Measurements from ENCODE around the gene GREB1L.
"Not testable (repeated sequence)": the region's sequence is repeated elsewhere in the genome, so short reads cannot be mapped to it uniquely, and the experiment has no call there.

Gene GREB1L

DNA sequence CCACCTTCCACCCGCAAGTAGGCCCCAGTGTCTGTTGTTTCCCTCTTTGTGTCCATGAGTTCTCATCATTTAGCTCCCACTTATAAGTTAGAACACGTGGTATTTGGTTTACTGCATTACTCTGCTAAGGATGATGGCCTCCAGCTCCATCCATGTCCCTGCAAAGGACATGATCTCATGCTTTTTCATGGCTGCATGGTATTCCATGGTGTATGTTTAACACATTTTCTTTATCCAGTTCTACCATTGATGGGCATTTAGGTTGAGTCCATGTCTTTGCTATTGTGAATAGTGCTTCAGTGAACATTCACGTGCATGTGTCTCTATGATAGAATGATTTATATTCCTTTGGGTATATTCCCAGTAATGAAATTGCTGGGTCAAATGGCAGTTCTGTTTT, 69.9 kb downstream of the GREB1L start:
- DNase-seq: not testable (repeated sequence)

DNA sequence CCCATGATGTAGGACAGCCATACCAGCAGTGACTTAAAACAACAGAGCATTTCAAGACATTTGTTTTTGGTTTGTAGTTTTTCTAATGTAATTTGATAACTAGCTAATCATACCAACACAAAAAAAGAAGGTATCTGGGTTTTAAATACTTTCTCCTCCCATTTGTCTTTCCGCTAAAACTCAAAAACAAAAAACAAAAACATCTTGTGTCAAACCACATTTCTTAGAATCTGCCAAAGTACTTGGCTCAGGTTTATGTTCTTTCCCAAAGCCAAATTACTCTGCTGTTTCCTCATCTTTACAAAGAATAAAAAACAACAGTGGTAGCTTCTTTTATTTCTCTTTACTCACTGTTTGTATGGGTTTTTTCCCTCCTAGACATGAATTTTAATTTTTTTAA, 71.5 kb downstream of the GREB1L start:
- no peak for DNase-seq

- no peak for DNase-seq
Measured at GRCh38 chr18:21314724-21315123, 72.7 kb downstream of the GREB1L start.

DNA sequence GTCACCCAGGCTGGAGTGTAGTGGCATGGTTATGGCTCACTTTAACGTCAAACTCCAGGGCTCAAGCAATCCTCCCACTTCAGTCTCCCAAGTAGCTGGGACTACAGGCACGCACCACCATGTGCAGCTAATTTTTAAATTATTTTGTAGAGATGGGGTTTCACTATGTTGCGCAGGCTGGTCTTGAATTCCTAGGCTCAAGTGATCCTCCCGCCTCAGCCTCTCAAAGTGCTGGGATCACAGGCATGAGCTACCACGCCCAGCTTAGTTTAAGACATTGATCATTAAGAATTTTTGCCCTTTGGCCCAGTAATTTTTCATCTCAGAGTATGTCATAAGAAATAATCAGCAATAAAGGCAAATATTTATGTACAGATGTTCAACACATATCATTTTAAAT, 73.1 kb downstream of the GREB1L start:
- not testable (repeated sequence) for DNase-seq

DNA sequence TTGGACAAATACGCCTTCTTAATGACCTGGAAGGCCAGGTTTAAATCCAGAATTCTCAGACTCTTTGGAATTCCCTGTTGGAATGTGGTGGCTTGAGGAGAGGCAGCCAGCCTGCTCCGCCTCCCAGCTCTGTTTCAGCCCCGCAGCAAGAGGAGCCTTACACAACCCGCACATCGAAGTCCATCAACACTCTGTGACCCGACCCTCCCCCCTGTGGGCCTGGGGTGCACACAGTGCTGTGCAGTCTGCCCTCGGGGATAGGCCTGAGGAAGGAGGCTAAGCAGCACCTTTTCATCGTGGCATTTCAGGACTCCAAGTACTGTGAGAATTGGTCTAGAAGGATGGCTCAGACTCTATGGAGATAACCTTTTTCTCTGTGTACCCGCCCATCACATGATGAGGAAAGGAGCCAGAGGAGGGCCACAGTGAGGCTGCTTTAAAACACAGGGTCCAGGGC, 73.7 kb downstream of the GREB1L start:
- no peak for DNase-seq

DNA sequence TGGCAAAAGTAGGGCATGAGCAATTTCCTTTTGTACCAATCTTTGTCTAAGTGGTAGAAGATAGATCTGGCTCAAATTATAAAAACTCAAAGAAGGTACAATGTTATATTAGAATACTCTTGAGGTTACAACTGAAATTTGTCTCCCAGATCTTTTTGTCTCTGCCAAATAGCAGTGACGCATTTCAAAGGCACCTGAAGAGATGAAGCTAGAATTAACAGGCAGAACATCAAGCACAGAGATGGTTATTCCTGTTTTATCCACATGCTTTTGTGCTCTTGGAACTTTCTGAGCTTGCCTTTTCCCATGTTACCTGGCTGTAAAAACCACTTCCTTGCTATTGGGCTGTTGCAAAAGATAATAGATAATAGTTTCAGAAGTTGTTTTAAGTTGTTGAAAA, 74.3 kb downstream of the GREB1L start:
- DNase-seq: no peak

DNA sequence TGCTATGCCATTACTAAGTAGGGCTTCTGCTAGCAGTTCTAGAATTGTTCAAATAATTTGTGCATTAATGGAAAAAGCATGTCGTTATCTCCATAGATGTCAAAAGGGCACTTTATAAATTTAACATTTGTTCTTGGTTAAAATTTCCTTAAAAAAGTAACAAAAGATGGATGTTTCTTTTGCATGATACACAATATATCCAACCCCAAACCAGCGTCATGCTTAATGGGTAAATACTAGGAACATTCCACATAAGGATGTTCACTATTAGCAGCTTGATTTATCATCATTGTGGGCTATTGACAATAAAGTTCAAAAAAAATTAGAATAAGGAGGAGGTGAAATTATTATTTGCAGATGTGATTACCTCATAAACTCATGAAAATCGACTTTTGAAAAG, 79.7 kb downstream of the GREB1L start:
- DNase-seq: no peak

DNA sequence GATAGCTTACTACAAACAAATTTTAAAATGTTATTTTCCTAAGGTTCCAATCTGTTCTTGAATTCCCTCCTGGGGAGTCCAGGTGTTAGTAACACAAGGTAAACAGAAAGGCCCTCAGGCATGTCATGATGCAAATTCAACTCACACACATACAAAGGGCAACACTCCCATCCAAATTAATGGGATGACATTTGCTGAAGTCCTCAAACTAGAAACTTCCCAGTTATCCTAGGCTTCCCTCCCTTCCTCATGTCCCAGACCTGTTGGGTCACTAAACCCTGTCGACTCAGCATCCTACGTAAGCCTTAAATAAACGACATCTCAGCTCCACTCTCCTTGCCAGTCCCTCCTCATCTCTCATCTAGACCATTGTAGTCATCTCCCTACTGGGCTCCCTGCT, 85.1 kb downstream of the GREB1L start:
- no peak for DNase-seq

DNA sequence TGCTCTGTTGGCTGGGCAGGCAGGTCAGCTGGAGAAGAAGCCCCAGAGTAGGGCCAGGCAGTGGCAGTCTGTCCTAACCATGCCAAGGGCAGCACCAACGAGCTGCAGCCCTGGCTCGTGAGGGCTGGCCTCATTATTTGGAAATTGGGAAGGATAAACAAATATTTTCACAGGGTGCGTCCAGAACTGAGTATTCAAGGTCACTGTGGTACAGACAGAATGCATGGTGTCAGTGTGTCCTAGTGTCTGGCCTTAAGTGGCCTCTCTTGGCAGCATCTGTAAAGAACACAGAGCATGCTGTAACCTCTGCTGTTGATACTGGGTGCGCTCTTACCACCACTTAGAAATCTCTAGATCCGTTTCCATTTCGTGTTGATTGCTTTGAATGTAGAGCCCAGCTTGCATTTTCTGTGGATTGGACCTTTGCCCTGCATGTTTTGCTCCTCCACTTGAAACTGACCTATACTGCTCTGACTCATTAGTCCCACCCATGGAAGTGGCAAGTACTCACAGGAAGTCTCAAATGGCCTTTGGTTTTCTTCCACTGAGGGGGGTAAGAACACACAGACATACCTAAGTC, 88.2 kb downstream of the GREB1L start:
- DNase-seq: no peak

- DNase-seq: no peak
Measured at GRCh38 chr18:21331065-21331464, 89.0 kb downstream of the GREB1L start.

DNA sequence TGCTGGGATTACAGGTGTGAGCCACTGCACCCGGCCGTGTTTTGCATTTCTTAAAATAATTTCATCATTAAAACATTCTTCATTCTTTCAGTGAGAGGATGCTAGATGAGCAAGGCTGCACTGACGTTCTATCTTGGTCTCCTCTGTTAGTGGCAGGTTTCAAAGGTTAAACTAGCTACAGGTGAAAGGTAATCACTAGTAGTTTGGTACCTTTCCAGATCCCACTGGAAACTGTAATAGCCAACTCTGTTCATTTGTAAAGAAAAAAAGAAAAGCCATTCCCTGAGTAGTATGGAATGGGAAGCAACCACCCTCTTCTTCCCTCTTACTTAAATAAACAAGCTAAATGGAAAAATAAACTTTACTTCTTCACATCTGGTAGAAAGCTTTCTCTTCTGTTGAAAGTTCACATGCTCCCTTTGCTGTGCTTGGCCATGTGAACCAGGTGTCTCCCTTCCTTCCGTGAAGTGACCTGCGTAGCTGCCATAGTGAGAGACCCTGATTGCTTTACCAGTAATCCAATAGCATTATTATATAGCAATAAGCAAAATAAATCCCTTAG, 94.0 kb downstream of the GREB1L start:
- DNase-seq: no peak

DNA sequence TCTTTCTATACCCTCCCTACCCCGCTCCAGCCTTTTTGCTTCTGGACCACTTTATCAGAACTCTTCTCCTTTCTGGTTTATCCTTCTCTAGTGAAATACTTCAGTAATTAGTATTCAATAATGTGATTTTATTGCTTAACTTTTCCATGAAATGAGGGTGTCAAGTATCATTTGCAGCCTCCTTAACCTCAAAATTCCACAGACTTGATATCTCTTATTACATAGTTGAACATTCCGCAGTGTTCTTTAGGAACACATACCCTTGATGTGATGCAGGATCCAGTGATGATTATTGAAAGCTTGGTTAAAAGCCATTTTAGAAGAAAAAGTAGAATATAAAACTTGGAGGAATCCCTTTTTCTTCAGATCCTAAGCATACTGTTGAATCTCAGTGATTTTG, 94.8 kb downstream of the GREB1L start:
- DNase-seq: no peak

DNA sequence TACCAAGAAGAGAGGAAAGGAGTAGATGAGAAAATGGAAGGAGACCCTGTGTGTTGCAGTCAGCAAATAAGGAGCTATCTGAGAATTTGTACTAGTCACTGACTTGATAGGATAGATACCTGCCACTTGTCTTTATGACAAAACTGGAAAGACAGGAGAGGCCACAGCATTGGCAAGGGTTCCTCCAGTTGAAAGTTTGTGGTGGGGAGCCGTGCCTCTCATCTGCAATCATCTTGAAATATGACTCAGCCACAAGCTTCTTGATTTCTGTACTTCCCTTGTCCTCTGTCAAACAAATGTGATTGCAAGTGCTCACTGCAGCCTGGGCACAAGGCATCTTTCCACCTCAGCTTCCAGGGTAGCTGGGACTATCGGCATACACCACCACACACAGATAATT, 99.1 kb downstream of the GREB1L start:
- no peak for DNase-seq

DNA sequence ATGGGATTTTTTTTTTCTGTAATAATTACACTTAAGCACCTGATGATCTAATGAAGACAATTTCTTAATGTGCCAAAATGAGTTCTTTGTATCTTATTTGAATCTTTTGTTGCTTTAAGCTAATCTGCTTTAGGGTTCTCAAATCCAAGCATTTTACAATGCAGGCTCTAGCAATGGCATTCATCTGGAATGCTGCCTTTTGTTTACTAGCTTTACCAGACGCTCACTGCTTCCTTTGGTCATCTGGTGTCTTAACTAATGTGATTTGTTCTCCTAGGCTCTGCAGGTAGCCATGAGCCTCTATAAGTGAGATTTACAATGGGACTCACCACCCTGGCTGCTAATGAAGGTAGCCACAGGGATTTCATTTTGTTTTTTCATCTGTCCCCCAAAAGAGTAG, 100.3 kb downstream of the GREB1L start:
- no peak for DNase-seq

- no peak for DNase-seq
Measured at GRCh38 chr18:21344860-21345259, 102.8 kb downstream of the GREB1L start.

GRCh38 chr18:21345840-21346239, 103.8 kb downstream of the GREB1L start:
- no peak for DNase-seq

GRCh38 chr18:21359746-21360145, 117.7 kb downstream of the GREB1L start:
- no peak for DNase-seq

DNA sequence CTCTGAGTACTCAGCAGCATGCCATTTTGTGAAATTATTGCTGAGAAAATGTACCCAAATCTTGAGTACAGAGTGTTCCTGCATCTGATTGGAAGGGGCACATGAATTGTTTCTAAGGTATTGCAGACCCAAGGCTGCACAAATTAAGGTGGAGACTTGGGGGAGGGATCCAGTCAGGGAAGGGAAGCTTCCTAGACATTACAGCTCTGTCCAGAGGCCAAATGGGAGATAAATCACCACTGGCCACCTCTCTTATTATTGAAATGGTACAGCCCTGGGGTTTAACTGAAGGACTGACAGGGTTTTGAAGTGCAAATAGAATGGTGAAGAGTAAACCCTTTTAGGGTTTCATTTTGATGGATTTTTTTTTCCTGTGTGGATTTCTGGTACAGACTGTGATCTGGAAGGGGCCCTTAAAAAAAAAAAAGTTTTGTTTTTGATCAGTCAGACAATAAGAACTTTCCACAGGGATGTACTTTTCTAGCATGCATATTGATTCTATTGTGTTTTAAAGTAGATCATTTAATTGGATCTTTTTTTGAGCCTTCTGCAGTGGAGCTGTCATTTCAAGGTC, 119.4 kb downstream of the GREB1L start:
- DNase-seq: no peak

- DNase-seq: no peak
Measured at GRCh38 chr18:21362831-21363230, 120.8 kb downstream of the GREB1L start.

DNA sequence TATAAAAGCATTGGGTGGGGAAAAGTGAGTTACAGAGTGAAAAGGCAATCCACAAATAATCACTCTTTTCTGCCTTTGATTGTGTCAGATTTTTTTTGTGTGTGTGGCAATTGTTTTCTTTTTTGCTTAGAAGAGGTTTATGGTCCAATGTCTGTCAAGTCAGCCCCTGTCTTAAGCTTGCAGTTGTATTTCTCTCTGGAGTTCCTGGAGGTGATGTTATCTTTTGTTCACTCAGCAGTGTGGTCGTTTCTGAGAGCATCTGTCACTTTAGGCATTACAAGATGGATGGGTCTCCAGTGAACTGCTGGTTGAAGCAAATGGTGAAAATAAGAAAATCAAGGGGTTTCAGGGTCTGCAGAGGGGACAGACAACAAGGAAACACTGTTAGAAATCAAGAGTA, 121.3 kb downstream of the GREB1L start:
- no peak for DNase-seq

DNA sequence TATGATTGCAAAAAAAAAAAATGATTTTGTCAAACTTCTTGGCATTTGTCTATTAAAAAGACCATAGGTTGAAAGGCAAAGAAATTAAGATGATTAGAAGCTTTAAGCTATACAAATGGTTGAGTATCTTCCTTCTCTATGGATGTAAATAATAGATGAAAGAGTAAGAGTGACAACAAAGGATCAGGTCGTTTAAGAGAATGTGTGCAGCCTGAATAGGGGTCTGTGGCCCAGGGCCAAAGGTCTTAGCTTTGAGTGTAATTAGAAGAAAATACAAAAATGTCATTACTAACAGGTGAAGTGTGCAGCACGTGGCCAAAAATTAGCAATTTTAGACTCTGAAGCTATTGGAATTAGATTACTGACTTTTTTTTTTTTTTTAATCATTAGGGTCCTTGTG, 122.4 kb downstream of the GREB1L start:
- no peak for DNase-seq

DNA sequence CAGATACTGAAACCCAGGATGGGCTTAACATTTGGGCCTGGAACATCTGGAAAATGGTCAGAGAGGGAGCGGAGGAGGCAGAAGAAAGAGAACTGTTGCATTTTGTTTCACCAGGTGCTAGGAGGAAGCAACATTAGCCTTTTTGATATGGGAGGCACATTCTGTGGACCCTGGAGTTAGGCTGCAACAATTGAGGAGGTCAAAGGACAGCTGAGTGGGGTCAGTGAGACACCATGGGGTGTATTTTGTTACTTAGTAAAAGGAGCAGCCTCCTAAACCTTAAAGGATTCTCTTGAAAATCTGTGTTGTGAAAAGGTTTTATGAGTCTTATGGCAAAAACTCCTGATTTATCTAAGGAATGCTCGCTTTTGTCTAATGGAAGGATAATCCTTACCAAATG, 124.9 kb downstream of the GREB1L start:
- DNase-seq: no peak

- no peak for DNase-seq
Measured at GRCh38 chr18:21369146-21369545, 127.1 kb downstream of the GREB1L start.

GRCh38 chr18:21369597-21369996, 127.6 kb downstream of the GREB1L start:
- not testable (repeated sequence) for DNase-seq

GRCh38 chr18:21383031-21383430, 141.0 kb downstream of the GREB1L start:
- no peak for DNase-seq
